GM12873 (cell line): ENCODE results near the gene LDHA.

Experiments used
- CTCF ChIP-seq: IDR thresholded peaks from 2 replicates; pipeline ENCODE4 v1.5.1; 2012; ENCODE audit warnings: low read depth, mild to moderate bottlenecking, moderate library complexity, low read length, control low read depth; ENCODE audit not compliant: insufficient read depth; ENCODE audit errors: missing control alignments

The LDHA gene

GRCh38 chr11:18416459-18416858 lies 22.1 kb downstream of the LDHA start:
- TF ChIP-seq CTCF = no peak

DNA sequence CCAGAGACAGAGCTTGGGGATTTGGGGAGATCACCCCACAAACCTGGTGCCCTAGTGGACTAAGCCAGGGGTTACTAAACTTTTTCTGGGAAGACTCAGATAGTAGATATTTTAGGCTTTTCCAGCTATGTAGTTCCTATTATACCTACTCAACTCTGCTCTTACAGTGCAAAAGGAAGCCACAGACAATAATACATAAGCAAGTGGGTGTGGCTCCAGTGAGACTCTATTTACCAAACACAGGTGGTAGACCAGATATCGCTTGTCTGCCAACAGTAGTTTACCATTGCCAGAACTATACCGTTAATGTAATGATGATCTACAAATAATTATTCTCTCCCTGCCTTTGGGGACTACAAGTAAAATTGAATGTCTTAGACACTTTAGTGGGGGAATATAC lies 24.7 kb downstream of the LDHA start:
- no peak for TF ChIP-seq CTCF

DNA sequence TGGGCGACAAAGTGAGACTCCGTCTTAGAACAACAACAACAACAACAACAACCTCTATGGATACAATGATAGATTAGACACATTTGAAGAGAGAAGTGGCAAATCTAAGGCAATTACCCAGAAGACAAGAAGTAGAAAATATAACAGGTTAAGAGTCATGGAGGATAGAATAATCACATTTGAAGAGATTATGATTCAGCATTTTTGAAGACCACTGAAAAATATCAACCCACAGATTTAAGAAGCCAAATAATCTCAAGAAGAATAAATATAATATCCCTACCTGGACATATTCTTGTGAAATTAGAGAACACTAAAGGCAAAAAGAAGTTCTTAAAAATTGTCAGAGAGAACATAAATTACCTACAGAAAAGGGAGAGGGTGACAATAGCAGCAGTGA lies 25.7 kb downstream of the LDHA start:
- no peak for TF ChIP-seq CTCF

DNA sequence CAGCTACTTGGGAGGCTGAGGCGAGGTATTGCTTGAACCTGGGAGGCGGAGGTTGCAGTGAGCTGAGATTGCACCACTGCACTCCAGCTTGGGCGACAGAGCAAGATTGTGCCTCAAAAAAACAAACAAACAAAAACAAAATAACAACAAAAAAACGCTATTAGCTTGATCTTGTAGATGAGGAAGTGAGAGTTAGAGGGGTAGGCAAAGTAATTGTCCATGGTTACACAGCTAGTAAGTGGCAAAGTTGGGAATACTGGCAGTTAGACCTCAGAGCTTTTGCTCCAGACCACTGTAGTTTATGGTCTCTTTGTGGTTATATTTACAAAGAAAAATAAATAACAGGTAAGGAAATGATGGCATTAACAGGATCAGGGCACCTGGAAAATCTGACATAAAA lies 32.9 kb downstream of the LDHA start:
- no peak for TF ChIP-seq CTCF

GRCh38 chr11:18429332-18429731 lies 35.0 kb downstream of the LDHA start:
- TF ChIP-seq CTCF = no peak

GRCh38 chr11:18438691-18439090 lies 44.3 kb downstream of the LDHA start:
- no peak for TF ChIP-seq CTCF

DNA sequence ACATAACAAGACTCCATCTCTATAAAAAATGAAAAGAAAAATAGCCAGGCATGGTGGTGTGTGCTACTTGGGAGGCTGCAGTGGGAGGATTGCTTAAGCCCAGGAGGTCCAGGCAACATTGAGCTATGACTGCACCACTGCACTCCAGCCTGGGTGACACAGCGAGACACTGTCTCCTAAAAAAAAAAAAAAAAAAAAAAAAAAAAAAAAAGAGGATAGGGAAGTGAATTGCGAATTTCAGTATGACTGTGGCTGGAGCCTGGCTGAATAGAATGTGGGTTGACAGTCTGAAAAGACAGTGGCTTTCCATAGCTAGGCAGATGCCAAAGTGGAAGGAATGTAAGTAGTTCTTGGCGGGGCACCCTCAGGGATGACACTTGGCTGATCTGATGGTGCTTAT lies 54.9 kb downstream of the LDHA start:
- no peak for TF ChIP-seq CTCF

GRCh38 chr11:18452927-18453326 lies 58.6 kb downstream of the LDHA start:
- no peak for TF ChIP-seq CTCF
